ENCODE data around the gene SOX9. TPM values are rescaled to one million over a fixed set of nuclear protein-coding genes. Genes with fewer than 3 reads are reported as not detected.

The SOX9 gene
- total RNA-seq, 3 donors from 2014 or later, result 17.2 to 46.0 (median 39.8) TPM

DNA sequence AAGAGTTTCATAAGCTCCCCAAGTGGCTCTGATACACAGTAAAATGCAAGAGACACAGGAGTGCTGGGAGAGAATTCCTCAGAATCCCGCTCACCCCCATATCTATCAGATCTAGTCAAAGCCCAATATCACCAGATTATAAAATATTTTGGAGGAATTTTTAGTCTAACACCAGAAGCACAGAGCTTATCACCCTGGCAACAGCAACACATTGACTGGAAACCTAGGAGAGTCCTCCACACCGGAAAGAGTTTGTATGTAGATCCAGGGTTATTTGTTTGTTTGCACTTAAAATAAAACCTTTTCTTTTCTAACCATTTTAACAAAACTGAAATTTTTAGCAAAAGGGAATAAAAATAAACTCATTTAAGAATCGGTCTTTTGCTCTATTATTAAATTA lies 7.2 kb downstream of the SOX9 start:
- DNase-seq, result no peak
- Histone ChIP-seq H3K4me1 (ENCODE audit: low read depth) (peaks cover 9% of the 10 kb centered on the region), H3K4me3 (no peak overlapping the region), H3K36me3 (ENCODE audit: low read depth) (no peaks in the 10 kb centered on the region), H3K9me3 (no peaks in the 10 kb centered on the region)
- no peak for TF ChIP-seq CTCF (IDR thresholded peaks at IDR 0.05)
- ATAC-seq, result no peak
- intact Hi-C loops (cut with DNase I, micrococcal nuclease), result no loop called here

GRCh38 chr17:72134608-72135394 lies 14.0 kb downstream of the SOX9 start:
- peak; percentile 89 for ATAC-seq
- TF ChIP-seq CTCF (IDR thresholded peaks at IDR 0.05), result no peak
- no peak overlapping the region for H3K4me3 ChIP-seq
- DNase-seq, result peak in 1 of 3 donors; percentile 30
- H3K9me3 ChIP-seq, result no peaks in the 10 kb centered on the region
- peaks cover 4% of the 10 kb centered on the region for H3K4me1 ChIP-seq (ENCODE audit: low read depth)
- H3K36me3 ChIP-seq (ENCODE audit: low read depth), result no peaks in the 10 kb centered on the region
- intact Hi-C loops (cut with DNase I, micrococcal nuclease), result no loop called here

DNA sequence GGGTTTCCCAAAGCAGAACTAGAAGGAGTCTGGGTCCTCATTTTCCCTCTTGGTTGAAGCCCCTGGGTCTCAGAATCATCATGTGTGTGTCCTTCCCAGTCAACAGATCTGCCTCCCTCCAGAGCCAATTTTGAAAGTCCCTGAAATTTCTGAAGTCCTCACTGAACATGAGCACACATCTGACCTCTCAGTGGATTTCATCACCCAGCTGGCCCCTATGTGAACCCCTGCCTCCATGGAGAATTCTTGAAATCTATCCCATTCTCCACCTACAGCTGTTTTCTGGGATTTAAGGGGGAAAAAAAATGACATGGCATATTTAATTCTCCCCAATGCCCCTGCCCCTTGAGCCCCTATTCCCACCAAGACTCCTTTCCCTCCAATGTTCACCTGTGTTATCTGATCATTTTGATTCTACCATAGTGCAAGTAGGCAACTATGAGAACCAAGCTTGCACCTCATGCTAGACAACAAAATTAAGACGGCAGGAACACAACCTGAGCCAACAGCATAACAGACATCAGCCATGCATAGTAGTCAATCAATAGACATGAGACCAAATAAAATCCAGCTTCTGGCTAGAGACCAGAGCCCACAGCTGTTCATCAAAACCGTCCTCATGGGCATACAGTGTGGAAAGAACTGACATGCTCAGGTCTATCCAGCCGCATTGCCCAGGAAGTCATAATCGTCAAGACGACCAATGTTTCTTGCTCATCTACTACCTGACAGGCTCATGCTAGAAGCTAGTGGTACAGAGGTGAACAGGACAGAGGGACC lies 14.9 kb downstream of the SOX9 start:
- no peak for TF ChIP-seq CTCF (IDR thresholded peaks at IDR 0.05)
- H3K4me1 ChIP-seq (ENCODE audit: low read depth), result peaks cover 4% of the 10 kb centered on the region
- H3K9me3 ChIP-seq, result no peaks in the 10 kb centered on the region
- intact Hi-C loops (cut with DNase I, micrococcal nuclease), result no loop called here
- ATAC-seq (no peak), DNase-seq (no peak)
- H3K4me3 ChIP-seq, result no peak overlapping the region
- no peaks in the 10 kb centered on the region for H3K36me3 ChIP-seq (ENCODE audit: low read depth)

- Histone ChIP-seq H3K9me3 (no peaks in the 10 kb centered on the region), H3K36me3 (ENCODE audit: low read depth) (no peaks in the 10 kb centered on the region), H3K4me1 (ENCODE audit: low read depth) (peaks cover 4% of the 10 kb centered on the region), H3K4me3 (no peak overlapping the region)
- ATAC-seq (no peak), DNase-seq (no peak)
- TF ChIP-seq CTCF (IDR thresholded peaks at IDR 0.05), result no peak
- intact Hi-C loops (cut with DNase I, micrococcal nuclease), result no loop called here
Observed at GRCh38 chr17:72136692-72137091, 15.9 kb downstream of the SOX9 start.

DNA sequence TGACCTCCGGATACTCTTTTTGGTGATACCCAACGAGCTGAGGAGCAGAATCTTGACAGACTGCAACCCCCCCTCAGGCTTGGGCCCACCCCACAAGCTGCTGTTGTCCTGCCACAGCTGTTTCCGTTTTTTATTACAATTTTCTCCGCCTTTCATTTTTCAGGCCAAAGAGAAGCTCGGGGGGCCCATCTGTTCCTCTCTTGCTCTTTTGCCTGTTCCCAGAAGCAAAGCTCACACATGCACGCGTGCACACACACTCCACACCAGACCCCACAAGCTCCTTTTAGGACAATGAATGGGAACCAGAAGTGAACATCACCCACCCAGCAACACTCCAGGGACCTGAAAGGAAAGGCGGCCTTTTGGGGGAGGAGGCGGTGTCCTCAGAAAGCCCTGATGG lies 16.3 kb downstream of the SOX9 start:
- Histone ChIP-seq H3K4me1 (ENCODE audit: low read depth) (peaks cover 4% of the 10 kb centered on the region), H3K36me3 (ENCODE audit: low read depth) (no peaks in the 10 kb centered on the region), H3K4me3 (no peak overlapping the region), H3K9me3 (no peaks in the 10 kb centered on the region)
- ATAC-seq (no peak), DNase-seq (no peak)
- intact Hi-C loops (cut with DNase I, micrococcal nuclease), result no loop called here
- TF ChIP-seq CTCF (IDR thresholded peaks at IDR 0.05), result no peak
